ENCODE measurements around the gene KLHL22.

KLHL22 gene

GRCh38 chr22:20464096-20464614, 31.4 kb downstream of the KLHL22 start:
- no peak overlapping the region for H3K27ac ChIP-seq
- TF ChIP-seq POLR2AphosphoS5 (IDR thresholded peaks at IDR 0.05; ENCODE audit: borderline replicate concordance, low read depth, low read length) (no peak), EZH2 (IDR thresholded peaks at IDR 0.05) (no peak)
- no peak for DNase-seq (ENCODE audit: low read depth, low spot score)
- no peaks in the 10 kb centered on the region for H3K9me3 ChIP-seq (ENCODE audit: low read depth, low read length)
- H3K9ac ChIP-seq (ENCODE audit: insufficient read length): no peak overlapping the region
- H3K36me3 ChIP-seq (ENCODE audit: insufficient read depth, low read length): no peaks in the 10 kb centered on the region; the same call in 1 of the 2 replicates
- H3K4me3 ChIP-seq: no peak overlapping the region

- DNase-seq (ENCODE audit: low read depth, low spot score): no peak
- no peak overlapping the region for H3K27ac ChIP-seq
- no peaks in the 10 kb centered on the region for H3K9me3 ChIP-seq (ENCODE audit: low read depth, low read length)
- no peaks in the 10 kb centered on the region for H3K36me3 ChIP-seq (ENCODE audit: insufficient read depth, low read length)
- H3K9ac ChIP-seq (ENCODE audit: insufficient read length): no peak overlapping the region
- no peak overlapping the region for H3K4me3 ChIP-seq
- TF ChIP-seq POLR2AphosphoS5 (IDR thresholded peaks at IDR 0.05; ENCODE audit: borderline replicate concordance, low read depth, low read length) (no peak), EZH2 (IDR thresholded peaks at IDR 0.05) (no peak), FOXP2 (optimal IDR thresholded peaks at IDR 0.05; ENCODE audit: control extremely low read depth, extremely low read length, insufficient read depth) (no peak)
Observed at GRCh38 chr22:20463324-20464095, 32.1 kb downstream of the KLHL22 start.

GRCh38 chr22:20459862-20460261, 35.7 kb downstream of the KLHL22 start:
- DNase-seq (ENCODE audit: low read depth, low spot score): no peak
- Histone ChIP-seq H3K9ac (ENCODE audit: insufficient read length) (no peak overlapping the region), H3K36me3 (ENCODE audit: insufficient read depth, low read length) (no peaks in the 10 kb centered on the region), H3K9me3 (ENCODE audit: low read depth, low read length) (no peaks in the 10 kb centered on the region), H3K4me3 (no peak overlapping the region), H3K27ac (no peak overlapping the region)
- TF ChIP-seq POLR2AphosphoS5 (IDR thresholded peaks at IDR 0.05; ENCODE audit: borderline replicate concordance, low read depth, low read length): no peak
- no peak for TF ChIP-seq FOXP2 (optimal IDR thresholded peaks at IDR 0.05; ENCODE audit: control extremely low read depth, extremely low read length, insufficient read depth)
- no peak for TF ChIP-seq EZH2 (IDR thresholded peaks at IDR 0.05)

- no peak overlapping the region for H3K4me3 ChIP-seq
- H3K27ac ChIP-seq: no peak overlapping the region
- DNase-seq (ENCODE audit: low read depth, low spot score): no peak
- no peak overlapping the region for H3K9ac ChIP-seq (ENCODE audit: insufficient read length)
- TF ChIP-seq EZH2 (IDR thresholded peaks at IDR 0.05): no peak
- no peak for TF ChIP-seq FOXP2 (optimal IDR thresholded peaks at IDR 0.05; ENCODE audit: control extremely low read depth, extremely low read length, insufficient read depth)
- no peak for TF ChIP-seq POLR2AphosphoS5 (IDR thresholded peaks at IDR 0.05; ENCODE audit: borderline replicate concordance, low read depth, low read length)
- H3K9me3 ChIP-seq (ENCODE audit: low read depth, low read length): no peaks in the 10 kb centered on the region
- no peaks in the 10 kb centered on the region for H3K36me3 ChIP-seq (ENCODE audit: insufficient read depth, low read length)
Observed at GRCh38 chr22:20459152-20459542, 36.4 kb downstream of the KLHL22 start.

- no peak overlapping the region for H3K4me3 ChIP-seq
- no peak for TF ChIP-seq FOXP2 (optimal IDR thresholded peaks at IDR 0.05; ENCODE audit: control extremely low read depth, extremely low read length, insufficient read depth)
- no peak for TF ChIP-seq EZH2 (IDR thresholded peaks at IDR 0.05)
- TF ChIP-seq POLR2AphosphoS5 (IDR thresholded peaks at IDR 0.05; ENCODE audit: borderline replicate concordance, low read depth, low read length): no peak
- DNase-seq (ENCODE audit: low read depth, low spot score): no peak
- no peak overlapping the region for H3K27ac ChIP-seq
- H3K36me3 ChIP-seq (ENCODE audit: insufficient read depth, low read length): no peaks in the 10 kb centered on the region
- no peak overlapping the region for H3K9ac ChIP-seq (ENCODE audit: insufficient read length)
- H3K9me3 ChIP-seq (ENCODE audit: low read depth, low read length): no peaks in the 10 kb centered on the region
Observed at GRCh38 chr22:20458530-20459151, 37.0 kb downstream of the KLHL22 start.

GRCh38 chr22:20457506-20458240, 37.9 kb downstream of the KLHL22 start:
- H3K9ac ChIP-seq (ENCODE audit: insufficient read length): no peak overlapping the region
- H3K36me3 ChIP-seq (ENCODE audit: insufficient read depth, low read length): no peaks in the 10 kb centered on the region
- no peak overlapping the region for H3K4me3 ChIP-seq
- H3K9me3 ChIP-seq (ENCODE audit: low read depth, low read length): no peaks in the 10 kb centered on the region
- TF ChIP-seq EZH2 (IDR thresholded peaks at IDR 0.05) (no peak), POLR2AphosphoS5 (IDR thresholded peaks at IDR 0.05; ENCODE audit: borderline replicate concordance, low read depth, low read length) (no peak), FOXP2 (optimal IDR thresholded peaks at IDR 0.05; ENCODE audit: control extremely low read depth, extremely low read length, insufficient read depth) (no peak)
- no peak for DNase-seq (ENCODE audit: low read depth, low spot score)
- H3K27ac ChIP-seq: no peak overlapping the region

GRCh38 chr22:20456722-20457076, 38.9 kb downstream of the KLHL22 start:
- no peak overlapping the region for H3K4me3 ChIP-seq
- H3K9me3 ChIP-seq (ENCODE audit: low read depth, low read length): no peaks in the 10 kb centered on the region
- peak overlapping the region; percentile 34 for H3K9ac ChIP-seq (ENCODE audit: insufficient read length)
- H3K27ac ChIP-seq: no peak overlapping the region
- no peaks in the 10 kb centered on the region for H3K36me3 ChIP-seq (ENCODE audit: insufficient read depth, low read length)
- TF ChIP-seq EZH2 (IDR thresholded peaks at IDR 0.05) (no peak), FOXP2 (optimal IDR thresholded peaks at IDR 0.05; ENCODE audit: control extremely low read depth, extremely low read length, insufficient read depth) (no peak), POLR2AphosphoS5 (IDR thresholded peaks at IDR 0.05; ENCODE audit: borderline replicate concordance, low read depth, low read length) (no peak)
- no peak for DNase-seq (ENCODE audit: low read depth, low spot score)

- Histone ChIP-seq H3K27ac (no peak overlapping the region), H3K4me3 (no peak overlapping the region), H3K36me3 (ENCODE audit: insufficient read depth, low read length) (no peaks in the 10 kb centered on the region), H3K9me3 (ENCODE audit: low read depth, low read length) (no peaks in the 10 kb centered on the region), H3K9ac (ENCODE audit: insufficient read length) (peak overlapping the region; percentile 34)
- TF ChIP-seq FOXP2 (optimal IDR thresholded peaks at IDR 0.05; ENCODE audit: control extremely low read depth, extremely low read length, insufficient read depth): no peak
- no peak for TF ChIP-seq POLR2AphosphoS5 (IDR thresholded peaks at IDR 0.05; ENCODE audit: borderline replicate concordance, low read depth, low read length)
- TF ChIP-seq EZH2 (IDR thresholded peaks at IDR 0.05): no peak
- DNase-seq (ENCODE audit: low read depth, low spot score): peak; percentile 55
Observed at GRCh38 chr22:20456064-20456721, 39.4 kb downstream of the KLHL22 start.
